ENCODE results near the gene ZNF782. TPM values are rescaled to one million over a fixed set of nuclear protein-coding genes. Genes with fewer than 3 reads are reported as not detected.

The ZNF782 gene
- total and polyA plus RNA-seq, 2 experiments from 2014 or later = 0.85 to 2.9 TPM

DNA sequence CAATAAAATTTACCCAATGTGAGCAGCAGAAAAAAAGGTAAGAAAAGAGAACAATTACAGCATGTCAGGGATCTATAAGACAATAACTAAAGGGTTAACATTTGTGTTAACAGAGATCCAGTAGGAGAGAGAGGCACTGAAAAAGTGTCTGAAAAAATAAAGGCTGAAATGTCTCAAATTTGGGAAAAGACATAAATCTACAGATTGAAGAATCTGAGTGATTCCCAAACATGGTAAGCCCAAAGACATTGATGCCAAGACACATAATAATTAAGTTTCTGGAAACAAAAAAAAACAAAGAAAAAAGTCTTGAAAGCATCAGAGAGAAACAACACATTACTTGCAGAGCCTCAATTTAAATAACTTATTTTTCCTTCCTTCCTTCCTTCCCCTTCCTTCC, 31.1 kb upstream of the ZNF782 start:
- Histone ChIP-seq H3K27ac (no peak overlapping the region), H3K4me2 (ENCODE audit: unreplicated experiment) (no peak overlapping the region), H3K9me2 (ENCODE audit: insufficient read depth) (no peaks in the 10 kb centered on the region), H3F3A (ENCODE audit: insufficient read depth) (no peaks in the 10 kb centered on the region), H3K36me3 (ENCODE audit: low read depth) (no peaks in the 10 kb centered on the region), H3K9me3 (ENCODE audit: low read depth) (no peaks in the 10 kb centered on the region), H3K27me3 (replicated peaks; ENCODE audit: insufficient read depth) (peaks cover 4% of the 10 kb centered on the region; the same call in 1 of the 2 replicates), H3K79me2 (ENCODE audit: insufficient read depth) (no peaks in the 10 kb centered on the region), H3K4me1 (ENCODE audit: insufficient read depth) (peaks cover 14% of the 10 kb centered on the region), H2AFZ (no peak overlapping the region), H3K9ac (no peak overlapping the region), H4K20me1 (ENCODE audit: insufficient read depth) (no peaks in the 10 kb centered on the region), H3K4me3 (no peak overlapping the region)
- in situ Hi-C loops (cut with MboI) = no loop called here
- TF ChIP-seq EZH2phosphoT487 (IDR thresholded peaks at IDR 0.05; ENCODE audit: insufficient read depth, low read depth) = no peak
- no peak for TF ChIP-seq EZH2 (IDR thresholded peaks at IDR 0.05; ENCODE audit: insufficient read depth, poor library complexity, severe bottlenecking)
- no peak for DNase-seq

DNA sequence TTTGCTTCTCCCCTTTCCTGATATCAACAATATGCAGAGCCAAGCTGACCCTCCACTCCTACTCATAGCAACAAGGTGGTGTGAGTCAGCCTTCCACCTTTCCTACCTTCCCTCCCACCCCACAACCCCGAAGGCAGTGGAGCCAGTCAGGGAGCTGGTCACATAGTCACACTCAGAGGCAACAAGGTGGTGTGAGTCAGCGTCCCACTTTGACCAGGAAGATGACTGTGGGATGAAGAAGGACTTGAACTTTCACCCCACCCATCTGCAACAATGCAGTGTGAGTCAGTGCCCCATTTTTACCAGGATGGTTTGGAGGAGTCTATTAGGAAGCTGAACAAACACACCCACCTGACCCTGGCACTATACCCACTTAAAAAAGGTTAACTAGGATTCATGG, 30.1 kb upstream of the ZNF782 start:
- Histone ChIP-seq H3F3A (ENCODE audit: insufficient read depth) (no peaks in the 10 kb centered on the region), H3K9ac (no peak overlapping the region), H3K9me2 (ENCODE audit: insufficient read depth) (no peaks in the 10 kb centered on the region), H3K9me3 (ENCODE audit: low read depth) (no peaks in the 10 kb centered on the region), H3K27me3 (replicated peaks; ENCODE audit: insufficient read depth) (peaks cover 4% of the 10 kb centered on the region; the same call in 1 of the 2 replicates), H3K4me3 (no peak overlapping the region), H3K79me2 (ENCODE audit: insufficient read depth) (no peaks in the 10 kb centered on the region), H3K4me2 (ENCODE audit: unreplicated experiment) (peak overlapping the region; percentile 6), H3K36me3 (ENCODE audit: low read depth) (no peaks in the 10 kb centered on the region), H2AFZ (no peak overlapping the region), H4K20me1 (ENCODE audit: insufficient read depth) (no peaks in the 10 kb centered on the region), H3K4me1 (ENCODE audit: insufficient read depth) (peaks cover 14% of the 10 kb centered on the region), H3K27ac (no peak overlapping the region)
- in situ Hi-C loops (cut with MboI) = no loop called here
- WGBS, 2 experiments (ENCODE audit: low coverage in 1 of 2, low lambda C conversion rate in 2 of 2, missing lambda C conversion rate in 2 of 2) = 24 to 34% methylated on average over 2 of the region's 2 CpGs
- peak; percentile 73 for DNase-seq
- TF ChIP-seq EZH2 (IDR thresholded peaks at IDR 0.05; ENCODE audit: insufficient read depth, poor library complexity, severe bottlenecking) (no peak), EZH2phosphoT487 (IDR thresholded peaks at IDR 0.05; ENCODE audit: insufficient read depth, low read depth) (no peak)

- in situ Hi-C loops (cut with MboI) = no loop called here
- H3K36me3 ChIP-seq (ENCODE audit: low read depth) = no peaks in the 10 kb centered on the region
- H3K9me3 ChIP-seq (ENCODE audit: low read depth) = no peaks in the 10 kb centered on the region
- H3K4me3 ChIP-seq = no peak overlapping the region
- peak; percentile 10 for DNase-seq
- no peak overlapping the region for H3K9ac ChIP-seq
- H3K27ac ChIP-seq = no peak overlapping the region
- H3K4me1 ChIP-seq (ENCODE audit: insufficient read depth) = peaks cover 14% of the 10 kb centered on the region
- no peaks in the 10 kb centered on the region for H3F3A ChIP-seq (ENCODE audit: insufficient read depth)
- H3K79me2 ChIP-seq (ENCODE audit: insufficient read depth) = no peaks in the 10 kb centered on the region
- H3K4me2 ChIP-seq (ENCODE audit: unreplicated experiment) = no peak overlapping the region
- TF ChIP-seq EZH2phosphoT487 (IDR thresholded peaks at IDR 0.05; ENCODE audit: insufficient read depth, low read depth) (no peak), EZH2 (IDR thresholded peaks at IDR 0.05; ENCODE audit: insufficient read depth, poor library complexity, severe bottlenecking) (no peak)
- H4K20me1 ChIP-seq (ENCODE audit: insufficient read depth) = no peaks in the 10 kb centered on the region
- WGBS, 2 experiments (ENCODE audit: low coverage in 1 of 2, low lambda C conversion rate in 2 of 2, missing lambda C conversion rate in 2 of 2) = 88 to 90% methylated on average over 1 of the region's 1 CpG
- peaks cover 4% of the 10 kb centered on the region; the same call in 1 of the 2 replicates for H3K27me3 ChIP-seq (replicated peaks; ENCODE audit: insufficient read depth)
- no peak overlapping the region for H2AFZ ChIP-seq
- H3K9me2 ChIP-seq (ENCODE audit: insufficient read depth) = no peaks in the 10 kb centered on the region
These were observed 29.6 kb upstream of the ZNF782 start for GRCh38 chr9:96883922-96884321.

- peaks cover 30% of the 10 kb centered on the region for H3K27me3 ChIP-seq (replicated peaks; ENCODE audit: insufficient read depth)
- no peaks in the 10 kb centered on the region for H3K9me2 ChIP-seq (ENCODE audit: insufficient read depth)
- H3K9me3 ChIP-seq (ENCODE audit: low read depth) = no peaks in the 10 kb centered on the region
- H3K79me2 ChIP-seq (ENCODE audit: insufficient read depth) = no peaks in the 10 kb centered on the region
- TF ChIP-seq EZH2phosphoT487 (IDR thresholded peaks at IDR 0.05; ENCODE audit: insufficient read depth, low read depth) (no peak), EZH2 (IDR thresholded peaks at IDR 0.05; ENCODE audit: insufficient read depth, poor library complexity, severe bottlenecking) (no peak)
- no peak for DNase-seq
- H2AFZ ChIP-seq = no peak overlapping the region
- no peaks in the 10 kb centered on the region for H3K36me3 ChIP-seq (ENCODE audit: low read depth)
- H4K20me1 ChIP-seq (ENCODE audit: insufficient read depth) = no peaks in the 10 kb centered on the region
- no peak overlapping the region for H3K9ac ChIP-seq
- H3K4me1 ChIP-seq (ENCODE audit: insufficient read depth) = peaks cover 6% of the 10 kb centered on the region; the same call in 1 of the 2 replicates
- no peak overlapping the region for H3K27ac ChIP-seq
- WGBS, 2 experiments (ENCODE audit: low coverage in 1 of 2, low lambda C conversion rate in 2 of 2, missing lambda C conversion rate in 2 of 2) = 13 to 14% methylated on average over 41 to 43 of the region's 43 CpGs
- H3K4me3 ChIP-seq = no peak overlapping the region
- H3F3A ChIP-seq (ENCODE audit: insufficient read depth) = no peaks in the 10 kb centered on the region
- in situ Hi-C loops (cut with MboI) = loop anchor here (10.0 kb wide), 1 partner anchor 518 kb away; no protein-coding TSS in a partner anchor
- H3K4me2 ChIP-seq (ENCODE audit: unreplicated experiment) = no peak overlapping the region
These were observed 23.0 kb upstream of the ZNF782 start for GRCh38 chr9:96877269-96877668.
